SJCRH30 (cell line): ENCODE data around the gene RAPGEF4. TPM values are rescaled to one million over a fixed set of nuclear protein-coding genes. Genes with fewer than 3 reads are reported as not detected.

Experiments used
- DNase-seq, 2 experiments: peaks; one replicate each; pipeline ENCODE4 v3.0.0-alpha.2; 2015 to 2020
- H3K27ac ChIP-seq: fragments of 250-450 bp; sonication (Bioruptor Pico); 2 replicates; pipeline ENCODE4 v1.5.1; 2020; ENCODE audit warnings: mild to moderate bottlenecking, moderate library complexity
- H3K27me3 ChIP-seq: fragments of 250-450 bp; sonication (Bioruptor Pico); 2 replicates; pipeline ENCODE4 v1.5.1; 2020; ENCODE audit warnings: mild to moderate bottlenecking, moderate library complexity
- H3K36me3 ChIP-seq: fragments of 250-450 bp; sonication (Bioruptor Pico); 2 replicates; pipeline ENCODE4 v1.5.1; 2020; ENCODE audit warnings: mild to moderate bottlenecking, moderate library complexity
- H3K4me1 ChIP-seq: fragments of 250-450 bp; sonication (Bioruptor Pico); 2 replicates; pipeline ENCODE4 v1.5.1; 2020; ENCODE audit warnings: mild to moderate bottlenecking, moderate library complexity
- H3K4me3 ChIP-seq: fragments of 250-450 bp; sonication (Bioruptor Pico); 2 replicates; pipeline ENCODE4 v1.5.1; 2020; ENCODE audit warnings: mild to moderate bottlenecking, moderate library complexity
- H3K9me3 ChIP-seq: fragments of 250-450 bp; sonication (Bioruptor Pico); replicated peaks from 2 replicates; pipeline ENCODE4 v1.5.1; 2020; ENCODE audit warnings: mild to moderate bottlenecking, moderate library complexity
- total RNA-seq: library from RNA; depleted of rRNA; stranded (reverse); fragments of >200 nt; shearing (Covaris generic); gene quantifications from 2 replicates; pipeline ENCODE4 v1.2.3, GENCODE V29; 2014

Gene RAPGEF4
- total RNA-seq, 1 experiment from 2014 or later: 6.1 TPM

GRCh38 chr2:172991031-172991430, 255.4 kb downstream of the RAPGEF4 start:
- no peaks in the 10 kb centered on the region for H3K9me3 ChIP-seq
- H3K4me1 ChIP-seq: peaks cover 9% of the 10 kb centered on the region
- no peaks in the 10 kb centered on the region for H3K27me3 ChIP-seq
- H3K27ac ChIP-seq: no peak overlapping the region
- H3K36me3 ChIP-seq: no peaks in the 10 kb centered on the region
- H3K4me3 ChIP-seq: no peak overlapping the region
- no peak for DNase-seq

GRCh38 chr2:172993139-172993538, 257.5 kb downstream of the RAPGEF4 start:
- no peaks in the 10 kb centered on the region for H3K9me3 ChIP-seq
- H3K27ac ChIP-seq: no peak overlapping the region
- H3K4me1 ChIP-seq: peaks cover 12% of the 10 kb centered on the region
- DNase-seq: no peak
- H3K27me3 ChIP-seq: no peaks in the 10 kb centered on the region
- H3K36me3 ChIP-seq: no peaks in the 10 kb centered on the region
- no peak overlapping the region for H3K4me3 ChIP-seq

GRCh38 chr2:172993931-172994717, 258.5 kb downstream of the RAPGEF4 start:
- Histone ChIP-seq H3K9me3 (no peaks in the 10 kb centered on the region), H3K27ac (no peak overlapping the region), H3K27me3 (no peaks in the 10 kb centered on the region), H3K36me3 (no peaks in the 10 kb centered on the region), H3K4me3 (no peak overlapping the region), H3K4me1 (peaks cover 12% of the 10 kb centered on the region)
- no peak for DNase-seq

- no peak for DNase-seq
- Histone ChIP-seq H3K36me3 (no peaks in the 10 kb centered on the region), H3K9me3 (no peaks in the 10 kb centered on the region), H3K4me3 (no peak overlapping the region), H3K27ac (no peak overlapping the region), H3K27me3 (no peaks in the 10 kb centered on the region), H3K4me1 (peaks cover 12% of the 10 kb centered on the region)
These were observed 259.2 kb downstream of the RAPGEF4 start for GRCh38 chr2:172994864-172995263.

- peak overlapping the region; percentile 7; the same call in 1 of the 2 replicates for H3K27ac ChIP-seq
These were observed 259.9 kb downstream of the RAPGEF4 start for GRCh38 chr2:172995323-172996244.

GRCh38 chr2:172996387-172996961, 260.8 kb downstream of the RAPGEF4 start:
- H3K4me3 ChIP-seq: no peak overlapping the region
- H3K27me3 ChIP-seq: no peaks in the 10 kb centered on the region
- no peak for DNase-seq
- no peak overlapping the region for H3K27ac ChIP-seq
- no peaks in the 10 kb centered on the region for H3K36me3 ChIP-seq
- H3K4me1 ChIP-seq: peaks cover 12% of the 10 kb centered on the region
- no peaks in the 10 kb centered on the region for H3K9me3 ChIP-seq

More at GRCh38 chr2:172995323-172996244, 259.9 kb downstream of the RAPGEF4 start:
- Histone ChIP-seq H3K4me1 (peaks cover 12% of the 10 kb centered on the region), H3K27me3 (no peaks in the 10 kb centered on the region), H3K9me3 (no peaks in the 10 kb centered on the region), H3K36me3 (no peaks in the 10 kb centered on the region), H3K4me3 (no peak overlapping the region)
- peak; percentile 54 to 64 for DNase-seq

GRCh38 chr2:172997031-172997430, 261.4 kb downstream of the RAPGEF4 start:
- Histone ChIP-seq H3K36me3 (no peaks in the 10 kb centered on the region), H3K4me1 (peaks cover 12% of the 10 kb centered on the region), H3K27ac (no peak overlapping the region), H3K4me3 (no peak overlapping the region), H3K27me3 (no peaks in the 10 kb centered on the region), H3K9me3 (no peaks in the 10 kb centered on the region)
- no peak for DNase-seq

- Histone ChIP-seq H3K27me3 (no peaks in the 10 kb centered on the region), H3K9me3 (no peaks in the 10 kb centered on the region), H3K4me3 (no peak overlapping the region), H3K27ac (no peak overlapping the region), H3K4me1 (peaks cover 12% of the 10 kb centered on the region), H3K36me3 (no peaks in the 10 kb centered on the region)
- DNase-seq: no peak
These were observed 263.1 kb downstream of the RAPGEF4 start for GRCh38 chr2:172998547-172999272.

GRCh38 chr2:172999641-173000386, 264.2 kb downstream of the RAPGEF4 start:
- H3K27me3 ChIP-seq: no peaks in the 10 kb centered on the region
- H3K9me3 ChIP-seq: no peaks in the 10 kb centered on the region
- H3K36me3 ChIP-seq: no peaks in the 10 kb centered on the region
- H3K4me1 ChIP-seq: peaks cover 12% of the 10 kb centered on the region
- no peak overlapping the region for H3K27ac ChIP-seq
- DNase-seq: no peak
- H3K4me3 ChIP-seq: no peak overlapping the region

- no peaks in the 10 kb centered on the region for H3K9me3 ChIP-seq
- H3K36me3 ChIP-seq: no peaks in the 10 kb centered on the region
- H3K27me3 ChIP-seq: no peaks in the 10 kb centered on the region
- H3K27ac ChIP-seq: no peak overlapping the region
- no peak overlapping the region for H3K4me3 ChIP-seq
- no peak for DNase-seq
- no peaks in the 10 kb centered on the region; the same call in 1 of the 2 replicates for H3K4me1 ChIP-seq
These were observed 266.3 kb downstream of the RAPGEF4 start for GRCh38 chr2:173001664-173002604.

- no peaks in the 10 kb centered on the region; the same call in 1 of the 2 replicates for H3K4me1 ChIP-seq
- H3K36me3 ChIP-seq: no peaks in the 10 kb centered on the region
- H3K27ac ChIP-seq: no peak overlapping the region
- H3K9me3 ChIP-seq: no peaks in the 10 kb centered on the region
- H3K27me3 ChIP-seq: no peaks in the 10 kb centered on the region
- DNase-seq: peak in 1 of 2 experiments; percentile 23
- peak overlapping the region; percentile 28; the same call in 1 of the 2 replicates for H3K4me3 ChIP-seq
These were observed 267.3 kb downstream of the RAPGEF4 start for GRCh38 chr2:173002751-173003541.

- no peaks in the 10 kb centered on the region for H3K36me3 ChIP-seq
- H3K9me3 ChIP-seq: no peaks in the 10 kb centered on the region
- no peak for DNase-seq
- H3K27ac ChIP-seq: no peak overlapping the region
- H3K4me1 ChIP-seq: no peaks in the 10 kb centered on the region
- no peak overlapping the region for H3K4me3 ChIP-seq
- H3K27me3 ChIP-seq: no peaks in the 10 kb centered on the region
These were observed 273.1 kb downstream of the RAPGEF4 start for GRCh38 chr2:173008786-173009185.
